Measurements from ENCODE around the gene CRB2.

Gene CRB2

GRCh38 chr9:123365881-123366528, 10.0 kb downstream of the CRB2 start:
- DNase-seq: no peak

DNA sequence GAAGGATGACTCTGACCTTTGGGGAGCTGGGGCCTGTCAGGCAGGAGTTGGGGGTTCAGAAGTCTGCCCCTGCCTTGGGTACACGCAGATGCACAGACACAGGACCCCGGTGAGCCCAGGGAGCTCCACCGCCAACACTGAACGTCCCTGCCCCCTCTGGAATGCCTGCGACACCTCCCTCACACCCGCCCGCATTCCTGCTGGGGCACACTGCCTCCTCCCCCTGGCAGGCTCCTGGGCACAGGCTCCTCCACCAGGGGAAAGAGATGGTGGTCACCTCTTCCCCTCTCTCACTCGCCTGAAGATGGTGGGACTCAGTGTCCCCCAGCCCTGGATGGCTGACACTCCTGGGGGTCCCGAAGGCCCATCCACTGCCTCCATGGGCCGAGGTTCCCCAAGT, 12.0 kb downstream of the CRB2 start:
- DNase-seq: no peak

GRCh38 chr9:123368536-123369153, 12.6 kb downstream of the CRB2 start:
- DNase-seq: no peak

- DNase-seq: no peak
These were observed 13.3 kb downstream of the CRB2 start for GRCh38 chr9:123369296-123369695.

DNA sequence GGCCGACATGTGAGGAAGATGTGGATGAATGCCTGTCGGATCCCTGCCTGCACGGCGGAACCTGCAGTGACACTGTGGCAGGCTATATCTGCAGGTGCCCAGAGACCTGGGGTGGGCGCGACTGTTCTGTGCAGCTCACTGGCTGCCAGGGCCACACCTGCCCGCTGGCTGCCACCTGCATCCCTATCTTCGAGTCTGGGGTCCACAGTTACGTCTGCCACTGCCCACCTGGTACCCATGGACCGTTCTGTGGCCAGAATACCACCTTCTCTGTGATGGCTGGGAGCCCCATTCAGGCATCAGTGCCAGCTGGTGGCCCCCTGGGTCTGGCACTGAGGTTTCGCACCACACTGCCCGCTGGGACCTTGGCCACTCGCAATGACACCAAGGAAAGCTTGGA, 14.1 kb downstream of the CRB2 start:
- no peak for DNase-seq

DNA sequence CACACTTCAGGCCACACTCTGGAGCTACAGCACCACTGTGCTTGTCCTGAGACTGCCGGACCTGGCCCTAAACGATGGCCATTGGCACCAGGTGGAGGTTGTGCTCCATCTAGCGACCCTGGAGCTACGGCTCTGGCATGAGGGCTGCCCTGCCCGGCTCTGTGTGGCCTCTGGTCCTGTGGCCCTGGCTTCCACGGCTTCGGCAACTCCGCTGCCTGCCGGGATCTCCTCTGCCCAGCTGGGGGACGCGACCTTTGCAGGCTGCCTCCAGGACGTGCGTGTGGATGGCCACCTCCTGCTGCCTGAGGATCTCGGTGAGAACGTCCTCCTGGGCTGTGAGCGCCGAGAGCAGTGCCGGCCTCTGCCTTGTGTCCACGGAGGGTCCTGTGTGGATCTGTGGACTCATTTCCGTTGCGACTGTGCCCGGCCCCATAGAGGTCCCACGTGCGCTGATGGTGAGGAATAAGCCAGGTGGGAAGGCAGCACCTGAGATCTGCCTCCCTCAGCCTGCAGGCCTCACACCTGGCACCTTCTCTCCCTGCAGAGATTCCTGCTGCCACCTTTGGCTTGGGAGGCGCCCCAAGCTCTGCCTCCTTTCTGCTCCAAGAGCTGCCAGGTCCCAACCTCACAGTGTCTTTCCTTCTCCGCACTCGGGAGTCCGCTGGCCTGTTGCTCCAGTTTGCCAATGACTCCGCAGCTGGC, 14.7 kb downstream of the CRB2 start:
- no peak for DNase-seq

DNA sequence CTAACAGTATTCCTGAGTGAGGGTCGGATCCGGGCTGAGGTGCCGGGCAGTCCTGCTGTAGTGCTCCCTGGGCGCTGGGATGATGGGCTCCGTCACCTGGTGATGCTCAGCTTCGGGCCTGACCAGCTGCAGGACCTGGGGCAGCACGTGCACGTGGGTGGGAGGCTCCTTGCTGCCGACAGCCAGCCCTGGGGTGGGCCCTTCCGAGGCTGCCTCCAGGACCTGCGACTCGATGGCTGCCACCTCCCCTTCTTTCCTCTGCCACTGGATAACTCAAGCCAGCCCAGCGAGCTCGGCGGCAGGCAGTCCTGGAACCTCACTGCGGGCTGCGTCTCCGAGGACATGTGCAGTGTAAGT, 15.2 kb downstream of the CRB2 start:
- DNase-seq: no peak

GRCh38 chr9:123371805-123372590, 16.0 kb downstream of the CRB2 start:
- no peak for DNase-seq

DNA sequence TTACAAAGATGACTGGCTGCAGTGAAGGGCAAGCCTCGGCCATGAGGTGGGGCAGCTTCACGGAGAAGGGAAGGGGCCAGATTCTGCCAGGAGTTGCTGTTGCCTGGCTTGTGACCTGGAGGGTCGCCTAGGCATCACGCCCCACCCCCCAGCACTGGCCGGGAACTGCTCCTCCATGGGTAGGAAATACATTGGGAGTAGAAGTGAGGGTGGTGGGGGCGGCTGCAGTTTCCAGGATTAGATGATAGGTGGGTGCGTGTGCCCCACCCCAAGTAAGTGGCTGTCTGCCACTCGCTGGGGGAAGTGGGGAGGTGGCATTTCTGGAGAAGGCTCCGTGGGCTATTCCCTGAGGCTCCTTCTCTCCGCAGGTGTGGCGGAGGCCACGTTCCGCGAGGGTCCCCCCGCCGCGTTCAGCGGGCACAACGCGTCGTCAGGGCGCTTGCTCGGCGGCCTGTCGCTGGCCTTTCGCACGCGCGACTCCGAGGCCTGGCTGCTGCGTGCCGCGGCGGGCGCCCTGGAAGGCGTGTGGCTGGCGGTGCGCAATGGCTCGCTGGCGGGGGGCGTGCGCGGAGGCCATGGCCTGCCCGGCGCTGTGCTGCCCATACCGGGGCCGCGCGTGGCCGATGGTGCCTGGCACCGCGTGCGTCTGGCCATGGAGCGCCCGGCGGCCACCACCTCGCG, 16.9 kb downstream of the CRB2 start:
- no peak for DNase-seq

- DNase-seq: no peak
These were observed 17.5 kb downstream of the CRB2 start for GRCh38 chr9:123373447-123373923.

GRCh38 chr9:123373946-123374345, 17.9 kb downstream of the CRB2 start:
- no peak for DNase-seq

- DNase-seq: peak; percentile 72
These were observed 19.6 kb downstream of the CRB2 start for GRCh38 chr9:123375469-123376132.

- DNase-seq: no peak
These were observed 20.4 kb downstream of the CRB2 start for GRCh38 chr9:123376218-123377071.

DNA sequence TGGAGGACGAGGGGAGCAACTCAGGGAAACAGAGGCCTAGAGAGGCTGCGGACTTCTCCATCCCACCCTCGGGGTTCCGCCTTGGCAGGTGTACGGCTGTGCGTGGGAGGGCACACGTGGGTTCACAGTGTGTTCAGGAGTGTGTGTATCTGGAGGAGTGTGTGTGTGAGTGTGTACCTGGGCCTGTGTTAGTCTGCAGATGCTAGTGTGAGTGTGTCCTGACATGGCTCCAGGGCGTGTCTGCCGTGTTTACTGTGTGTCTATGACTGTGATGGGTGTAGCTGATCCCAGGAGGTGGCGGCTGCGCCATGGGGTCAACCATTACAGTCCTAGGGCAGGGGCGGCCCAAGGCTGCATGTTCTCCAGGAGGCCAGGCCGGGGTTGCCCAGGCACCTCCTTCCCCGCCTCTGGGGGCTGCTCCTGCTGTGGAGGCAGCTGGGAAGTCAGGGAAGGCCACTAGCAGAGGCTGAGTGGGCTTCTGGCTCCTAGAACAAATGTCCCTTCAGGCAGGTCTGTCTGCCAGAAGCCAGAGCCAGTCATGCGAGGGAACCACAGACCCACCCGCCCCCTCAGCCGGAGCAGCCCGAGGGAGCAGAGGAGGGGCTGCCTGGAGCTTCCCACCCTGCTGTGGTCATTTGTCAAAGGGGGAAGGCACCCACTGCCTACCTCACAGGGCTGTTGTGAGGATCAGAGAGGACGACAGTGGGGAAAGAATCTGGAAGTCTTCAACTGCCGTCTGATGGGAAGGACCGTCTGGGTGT, 21.4 kb downstream of the CRB2 start:
- DNase-seq: no peak

DNA sequence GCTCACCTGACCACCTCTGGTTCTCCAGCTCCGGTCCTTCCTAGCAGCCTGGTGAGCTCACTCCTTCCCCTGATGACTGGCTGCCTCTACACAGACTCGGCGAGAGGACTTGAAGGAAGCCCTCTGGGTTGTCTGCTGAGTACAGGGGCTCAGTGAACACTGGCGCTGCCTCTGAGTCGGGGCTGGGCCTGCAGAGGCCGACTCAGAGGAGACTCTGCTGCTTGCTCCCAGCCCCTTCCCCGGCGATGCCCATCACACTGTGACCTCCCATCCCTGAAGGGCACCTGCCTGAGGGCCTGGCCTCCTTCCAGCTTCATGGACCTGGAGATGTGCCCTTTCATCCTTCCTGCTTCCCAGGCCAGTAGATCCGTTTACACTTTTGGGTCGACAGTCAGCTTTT, 22.0 kb downstream of the CRB2 start:
- no peak for DNase-seq

DNA sequence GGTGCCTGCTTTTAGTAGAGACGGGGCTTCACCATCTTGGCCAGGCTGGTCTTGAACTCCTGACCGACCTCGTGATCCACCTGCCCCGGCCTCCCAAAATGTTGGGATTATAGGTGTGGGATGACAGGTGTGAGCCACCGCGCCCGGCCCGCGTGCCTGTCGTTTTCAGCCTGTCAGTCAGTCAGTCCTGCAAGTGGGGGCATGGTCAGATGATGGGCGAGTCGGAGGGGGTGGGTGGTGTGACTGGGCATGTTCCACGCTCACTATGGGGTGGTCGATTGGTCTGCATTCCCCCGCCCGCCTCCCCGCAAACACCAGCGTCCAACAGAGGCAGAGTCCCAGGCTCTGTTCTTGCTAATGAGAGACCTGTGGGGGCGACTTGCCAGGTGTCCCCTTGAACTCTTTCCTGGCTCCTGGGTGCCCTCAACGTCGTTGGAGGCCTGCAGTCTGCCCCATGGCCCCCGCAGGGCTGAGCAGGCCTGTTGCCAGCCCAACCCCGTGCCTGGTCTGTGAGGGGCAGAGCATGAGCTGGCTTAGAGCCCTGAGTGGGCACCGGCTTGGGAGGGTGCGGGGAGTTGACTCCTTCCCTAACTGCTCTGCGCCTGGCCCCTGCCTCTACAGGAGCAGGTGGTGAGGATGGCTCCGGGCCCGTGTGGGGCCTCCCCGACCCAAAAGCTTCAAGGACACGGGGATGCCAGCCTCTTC, 23.1 kb downstream of the CRB2 start:
- DNase-seq: no peak

DNA sequence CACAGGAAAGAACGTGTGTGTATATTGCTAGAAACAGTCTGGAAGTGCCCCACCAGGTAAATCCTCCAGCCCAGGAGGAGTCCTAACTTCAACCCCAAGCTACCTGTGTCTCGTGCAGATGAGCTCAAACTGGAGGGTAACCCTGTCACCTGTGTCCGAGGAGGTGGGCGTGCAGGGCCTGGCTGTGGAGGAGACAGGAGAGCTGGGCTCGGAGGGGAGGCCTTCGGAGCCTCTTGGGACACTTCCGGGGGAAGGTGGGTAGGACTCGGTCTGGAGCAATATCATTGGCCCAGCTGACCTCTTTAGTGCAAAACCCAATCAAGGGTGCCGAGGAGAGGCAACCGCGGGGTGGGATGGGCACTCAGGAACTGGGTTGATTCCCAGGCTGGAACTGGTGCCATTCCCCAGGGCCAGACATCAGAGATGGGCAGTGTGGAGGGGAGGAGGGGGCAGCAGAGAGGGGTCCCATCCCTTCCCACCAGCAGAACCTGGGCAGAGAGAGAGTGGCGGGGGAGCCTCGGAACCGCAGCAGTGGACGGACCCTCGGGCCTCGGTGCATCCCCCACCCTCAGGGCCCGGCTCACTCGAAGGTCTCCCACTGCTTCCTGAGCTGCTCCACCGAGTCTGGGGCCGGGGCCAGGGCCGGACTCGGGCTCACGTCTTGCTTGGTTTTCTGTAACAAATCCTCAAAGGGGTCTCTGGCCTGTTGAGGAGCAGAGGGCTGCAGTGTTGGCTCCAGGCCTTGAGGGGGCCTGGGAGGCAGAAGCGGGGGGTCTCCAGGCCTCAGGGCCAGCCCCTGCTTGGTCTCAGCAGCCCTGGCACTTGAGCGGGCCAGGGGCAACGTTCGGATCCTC, 25.1 kb downstream of the CRB2 start:
- no peak for DNase-seq

DNA sequence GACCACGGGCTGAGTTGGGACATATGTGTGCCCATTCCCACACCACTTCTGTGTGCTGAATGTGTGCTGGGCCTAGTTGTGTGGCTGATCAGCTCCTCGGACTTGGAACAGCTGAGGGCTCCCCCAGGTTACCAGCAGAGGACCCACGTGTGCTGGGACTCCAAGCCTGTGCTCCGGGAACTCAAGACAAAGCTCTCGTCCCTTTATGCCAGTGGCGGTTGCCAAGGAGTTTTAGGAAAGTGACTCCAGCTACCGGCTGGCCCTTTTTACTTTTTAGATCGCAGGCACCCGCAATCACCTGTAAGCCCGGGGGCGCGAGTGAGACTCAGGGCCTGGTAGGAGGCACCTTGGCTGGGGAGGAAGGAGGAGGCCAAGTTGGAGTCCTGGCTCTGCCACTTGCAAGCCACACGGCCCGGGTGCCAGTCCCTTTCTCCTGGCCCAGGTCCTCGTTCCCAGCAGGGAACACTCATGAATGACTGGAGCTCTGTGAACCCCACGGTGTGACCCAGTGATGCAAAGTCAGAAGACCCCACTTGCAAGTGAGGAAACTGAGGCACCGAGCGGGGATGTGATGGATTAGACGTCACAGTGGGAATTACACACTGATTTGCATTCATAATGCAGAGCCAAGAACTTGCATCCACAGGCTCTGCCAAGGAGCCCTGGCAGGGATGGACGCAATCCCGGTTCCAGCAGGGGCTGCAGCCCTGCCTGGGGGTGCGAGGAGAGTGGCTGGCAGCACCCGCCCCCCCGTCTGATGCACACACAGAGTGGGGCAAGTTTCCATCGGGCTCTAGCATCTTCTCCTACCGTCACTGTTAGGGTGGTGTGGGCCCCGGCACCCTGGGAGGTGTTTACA, 26.9 kb downstream of the CRB2 start:
- DNase-seq: no peak

Measured in left hindlimb (tissue), 1 donor.